NOMO-1 treated with dmso at 0.1 percent for 144 hours (cell line): ENCODE data around the gene NOS2.

Experiments
- DNase-seq: peaks from one replicate; lab custom pipeline; 2025; ENCODE audit not compliant: unreplicated experiment; lab: John Stamatoyannopoulos, UW

Gene NOS2

GRCh38 chr17:27819145-27819544 lies 18.8 kb upstream of the NOS2 start:
- DNase-seq, result no peak

DNA sequence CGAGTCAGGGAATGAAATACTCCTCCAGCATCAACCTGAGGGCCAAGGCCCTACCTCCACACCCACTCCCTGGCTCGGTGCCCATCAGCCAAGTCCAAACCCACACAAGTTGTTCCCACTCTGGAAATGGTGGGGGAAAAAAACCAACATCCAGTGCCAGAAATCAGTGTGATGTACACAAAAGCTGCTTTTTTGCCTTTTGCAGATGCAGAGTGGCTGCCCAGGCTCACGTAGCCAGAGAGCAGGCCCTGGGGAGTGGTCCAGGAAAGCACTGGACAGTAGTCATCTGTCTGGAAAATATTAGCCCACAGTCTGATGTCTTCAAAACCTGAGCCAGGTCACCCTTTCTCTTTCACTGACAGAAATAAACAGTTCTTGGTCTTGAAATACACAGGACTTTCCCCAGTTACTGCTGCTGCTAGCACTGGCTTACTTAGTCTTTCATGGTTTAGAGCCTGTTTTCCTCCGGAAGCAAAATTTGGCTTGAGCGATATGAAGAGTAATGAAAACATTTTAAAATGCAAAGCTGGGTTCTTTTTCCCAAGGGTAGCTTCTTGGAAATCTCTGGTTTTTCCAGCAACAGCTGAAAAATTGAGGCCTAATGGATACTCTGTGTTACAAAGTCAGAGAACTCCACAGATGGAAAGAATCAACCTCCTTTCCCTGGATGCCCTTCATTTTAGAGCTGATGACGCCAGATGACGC lies 18.2 kb upstream of the NOS2 start:
- DNase-seq, result no peak

DNA sequence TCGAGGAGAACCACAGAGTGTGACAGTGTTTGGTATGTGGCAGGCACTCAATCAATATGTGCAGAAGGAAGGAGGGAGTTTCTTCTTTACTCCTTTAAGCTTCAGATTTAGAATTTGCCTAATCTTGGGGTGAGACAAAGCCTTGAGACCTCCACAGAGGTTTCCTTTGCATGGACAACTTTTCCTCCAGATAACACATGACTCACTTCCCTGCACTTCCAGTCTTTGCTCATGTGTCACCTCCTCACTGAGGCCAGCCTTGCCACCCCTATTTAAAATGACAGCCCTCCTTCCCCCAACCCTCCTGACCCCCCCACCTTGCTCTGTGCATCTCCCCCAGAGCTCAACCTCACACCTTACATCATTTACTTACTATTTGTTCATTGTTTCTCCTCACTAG lies 17.4 kb upstream of the NOS2 start:
- no peak for DNase-seq

DNA sequence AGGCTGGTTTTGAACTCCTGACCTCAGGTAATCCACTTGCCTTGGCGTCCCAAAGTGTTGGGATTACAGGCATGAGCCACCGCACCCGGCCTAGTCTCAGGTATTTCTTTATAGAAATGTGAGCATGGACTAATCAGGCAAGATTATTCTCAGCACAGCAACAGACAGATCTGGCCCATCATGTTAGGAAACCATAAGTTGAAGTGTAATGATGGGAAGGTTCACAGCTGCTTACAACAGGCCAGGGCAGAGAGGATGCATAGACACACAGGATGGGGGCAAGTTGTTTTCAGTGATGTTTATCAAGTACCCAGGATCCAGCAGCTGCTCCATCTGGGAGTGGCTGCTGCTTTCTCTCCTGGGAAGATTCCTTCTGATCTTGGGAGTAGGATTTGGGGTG lies 16.6 kb upstream of the NOS2 start:
- no peak for DNase-seq

DNA sequence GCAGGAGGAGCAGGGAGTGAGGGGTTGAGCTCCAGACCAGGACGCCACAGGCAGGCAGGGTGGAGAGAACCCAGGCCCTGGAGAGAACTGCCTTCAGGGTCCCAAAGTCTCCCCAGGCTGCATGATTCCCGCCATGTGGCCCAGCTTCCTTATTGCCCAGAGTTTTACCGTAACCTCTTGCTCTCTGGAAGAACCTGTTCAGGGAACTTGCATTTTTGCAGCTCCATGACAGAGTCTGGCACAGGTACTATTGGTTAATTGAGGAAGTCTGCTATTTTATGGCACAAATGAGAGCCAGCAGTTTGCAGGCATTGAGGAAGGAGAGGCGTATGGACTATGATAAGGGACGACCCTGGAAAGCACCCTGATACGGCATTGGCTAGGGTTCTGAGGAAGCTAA lies 11.6 kb upstream of the NOS2 start:
- no peak for DNase-seq

DNA sequence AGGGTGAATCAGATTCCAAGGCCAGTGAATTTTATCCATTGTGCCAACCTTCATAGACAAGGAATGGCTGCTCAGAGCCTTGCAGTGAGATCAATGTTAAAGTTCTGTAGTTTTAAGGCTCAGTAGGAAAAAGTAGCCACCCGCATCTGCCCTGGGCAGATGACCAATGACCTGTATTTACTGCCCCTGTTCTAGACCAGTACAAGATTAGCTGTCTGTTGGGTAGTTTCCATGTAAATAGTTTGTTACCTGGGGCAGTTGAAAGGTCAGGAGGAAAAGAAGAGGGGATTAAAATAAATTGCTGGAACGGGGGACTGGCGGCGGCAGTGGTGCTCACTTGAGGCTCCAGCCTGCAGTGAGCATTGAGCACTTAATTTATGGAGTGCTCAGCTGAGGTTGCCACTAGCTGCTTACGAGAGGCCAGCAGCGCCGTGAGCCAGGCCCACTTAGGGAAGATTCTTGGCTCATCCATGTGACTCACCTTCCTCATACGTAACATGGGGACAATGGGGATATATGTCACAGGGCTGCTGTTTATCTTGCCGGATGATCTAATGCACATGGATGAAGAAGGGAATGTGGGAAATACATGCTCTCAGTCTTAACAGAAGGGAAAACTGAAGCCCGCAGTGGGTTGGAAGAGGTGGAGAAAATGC lies 10.7 kb upstream of the NOS2 start:
- DNase-seq, result no peak

DNA sequence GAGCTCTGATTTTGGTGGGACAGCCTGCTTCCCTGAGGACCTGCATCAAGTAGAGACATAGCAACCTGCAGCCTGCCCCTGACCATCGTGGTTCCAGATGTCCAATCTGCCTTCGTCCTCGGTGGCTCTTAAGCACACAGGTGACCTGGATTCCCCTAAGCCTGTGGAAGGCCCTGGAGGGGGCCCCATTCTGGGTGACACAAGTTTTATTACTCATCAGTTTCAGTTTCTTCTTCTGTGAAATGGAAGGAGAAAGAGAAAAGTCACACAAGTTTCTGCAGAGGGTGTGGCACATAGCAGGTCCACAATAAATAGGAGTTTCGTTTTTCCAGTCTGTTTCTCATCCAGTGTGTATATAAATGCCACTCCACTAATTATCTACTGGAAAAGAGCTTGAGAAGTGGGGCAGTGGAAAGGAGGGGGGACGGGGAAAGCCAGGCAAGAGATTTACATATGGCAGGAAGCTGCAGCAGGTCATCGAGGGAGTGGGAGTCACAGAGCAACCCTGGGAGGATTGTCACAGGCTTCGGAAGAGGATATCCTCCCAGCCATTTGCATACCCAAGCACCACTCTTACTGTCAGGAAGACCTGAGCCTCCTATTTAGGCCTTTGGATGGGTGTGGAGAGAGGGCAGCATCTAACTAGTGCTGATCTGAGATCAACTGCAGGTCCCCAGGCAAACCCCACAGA lies 10.0 kb upstream of the NOS2 start:
- no peak for DNase-seq

GRCh38 chr17:27809555-27809954 lies 9.2 kb upstream of the NOS2 start:
- DNase-seq, result no peak

- no peak for DNase-seq
Observed at GRCh38 chr17:27808628-27809027, 8.3 kb upstream of the NOS2 start.

DNA sequence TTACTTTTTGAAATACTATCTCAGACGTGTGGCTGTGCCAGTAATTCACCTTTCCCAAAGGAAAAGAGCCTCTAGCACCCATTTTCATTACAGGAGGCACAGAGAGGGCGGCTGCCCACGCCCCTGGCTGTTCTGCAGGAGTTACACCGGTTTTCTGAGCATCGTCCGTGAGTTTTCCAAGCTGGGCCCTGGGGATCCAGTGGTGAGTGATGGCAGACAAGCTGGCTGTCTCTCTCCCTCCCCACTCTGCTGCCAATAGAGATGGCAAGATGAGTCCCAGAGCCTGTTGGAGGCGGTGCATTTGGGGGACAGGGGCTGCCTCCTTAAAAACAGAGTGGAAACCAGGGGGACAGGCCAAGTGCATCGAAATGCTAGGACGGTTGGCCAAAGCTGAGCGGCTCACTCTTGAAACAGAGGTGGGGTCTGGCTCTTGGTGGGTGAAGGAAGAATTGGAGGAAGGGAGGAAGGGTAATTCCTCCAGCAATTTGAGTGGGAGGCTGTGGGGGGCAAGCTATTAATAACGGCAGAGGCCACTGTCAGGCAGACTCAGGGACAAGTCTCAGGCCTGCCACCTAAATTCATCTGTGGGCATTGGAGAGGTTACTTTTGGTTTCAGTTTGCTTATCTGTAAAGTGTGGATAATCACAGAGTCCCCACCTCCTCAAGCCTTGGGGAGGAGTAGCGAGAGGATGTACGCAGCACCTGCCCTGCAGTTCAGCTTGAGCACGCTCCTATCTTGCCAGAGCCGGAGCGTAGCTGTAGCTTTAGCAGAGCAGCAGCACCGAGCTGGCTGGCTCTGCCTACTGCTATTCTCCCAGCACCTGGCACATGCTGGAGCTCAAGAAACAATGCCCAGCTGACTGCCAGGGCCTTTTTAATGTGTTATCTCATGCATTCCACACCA lies 7.5 kb upstream of the NOS2 start:
- DNase-seq, result no peak

- DNase-seq, result peak; percentile 57
Observed at GRCh38 chr17:27805520-27806146, 5.3 kb upstream of the NOS2 start.

DNA sequence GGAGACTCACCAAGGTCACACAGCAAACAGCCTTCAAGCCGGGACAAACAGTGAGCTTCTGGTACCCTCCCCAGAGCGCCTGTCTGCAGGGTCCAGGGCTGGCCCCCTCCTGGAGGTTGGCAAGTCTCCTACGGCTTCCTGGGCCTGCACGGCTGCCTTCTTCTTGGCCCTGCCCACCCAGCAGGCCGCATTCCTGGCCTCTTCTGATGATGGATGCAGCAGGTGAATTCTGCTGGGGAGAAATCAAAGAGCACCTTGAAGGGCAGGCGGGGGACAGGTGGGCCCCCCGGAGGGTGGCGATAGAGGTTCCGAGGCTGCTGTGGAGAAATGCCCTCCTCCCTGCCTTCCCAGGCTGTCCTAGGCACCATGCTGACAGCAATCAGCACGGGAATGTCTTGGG lies 3.8 kb upstream of the NOS2 start:
- DNase-seq, result no peak

- DNase-seq, result no peak
Observed at GRCh38 chr17:27802962-27803680, 2.8 kb upstream of the NOS2 start.

GRCh38 chr17:27802033-27802432 lies 1.7 kb upstream of the NOS2 start:
- DNase-seq, result no peak

GRCh38 chr17:27798376-27798775 lies 2.0 kb downstream of the NOS2 start:
- DNase-seq, result no peak

GRCh38 chr17:27797390-27798091 lies 2.8 kb downstream of the NOS2 start:
- no peak for DNase-seq

DNA sequence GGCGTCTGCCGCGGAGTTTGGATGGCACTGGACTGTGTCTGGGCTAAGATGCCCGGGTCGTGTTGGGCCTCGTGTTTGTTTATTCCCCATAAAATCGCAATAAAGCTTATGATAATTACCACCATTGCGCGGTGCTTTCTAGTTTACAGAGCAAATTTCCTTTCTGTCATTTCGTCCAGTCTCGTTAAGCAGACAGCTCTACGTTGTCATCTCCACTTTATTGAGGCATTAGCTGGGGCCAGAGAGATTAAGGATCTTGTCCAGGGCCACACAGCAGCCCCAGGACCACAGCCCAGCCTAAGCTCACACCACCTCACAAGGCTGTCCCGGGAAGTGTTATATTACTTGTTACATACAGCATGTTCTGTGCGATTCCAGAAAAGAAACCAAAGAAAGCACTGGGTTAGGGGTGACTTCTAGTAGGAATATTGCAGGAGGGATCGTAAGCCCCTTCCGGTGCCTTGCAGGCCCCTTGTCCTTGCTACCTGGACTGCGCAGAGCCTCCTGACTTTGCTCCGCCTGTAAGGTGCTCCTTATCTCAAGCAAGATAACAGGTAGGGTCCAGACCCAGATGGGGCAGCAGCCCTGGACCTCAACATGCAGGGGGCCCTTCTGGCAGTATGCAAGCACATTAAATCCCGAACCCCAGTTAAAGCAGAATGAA lies 6.3 kb downstream of the NOS2 start:
- DNase-seq, result no peak

GRCh38 chr17:27793168-27793905 lies 7.0 kb downstream of the NOS2 start:
- DNase-seq, result no peak
